Measurements from ENCODE around the gene RPS6KL1. TPM values are rescaled to one million over a fixed set of nuclear protein-coding genes. Genes with fewer than 3 reads are reported as not detected.
A peak's percentile ranks its signal among the peaks of the same experiment; 100 is the strongest.

RPS6KL1 gene
- total RNA-seq, 1 experiment from 2014 or later: 4.2 TPM

DNA sequence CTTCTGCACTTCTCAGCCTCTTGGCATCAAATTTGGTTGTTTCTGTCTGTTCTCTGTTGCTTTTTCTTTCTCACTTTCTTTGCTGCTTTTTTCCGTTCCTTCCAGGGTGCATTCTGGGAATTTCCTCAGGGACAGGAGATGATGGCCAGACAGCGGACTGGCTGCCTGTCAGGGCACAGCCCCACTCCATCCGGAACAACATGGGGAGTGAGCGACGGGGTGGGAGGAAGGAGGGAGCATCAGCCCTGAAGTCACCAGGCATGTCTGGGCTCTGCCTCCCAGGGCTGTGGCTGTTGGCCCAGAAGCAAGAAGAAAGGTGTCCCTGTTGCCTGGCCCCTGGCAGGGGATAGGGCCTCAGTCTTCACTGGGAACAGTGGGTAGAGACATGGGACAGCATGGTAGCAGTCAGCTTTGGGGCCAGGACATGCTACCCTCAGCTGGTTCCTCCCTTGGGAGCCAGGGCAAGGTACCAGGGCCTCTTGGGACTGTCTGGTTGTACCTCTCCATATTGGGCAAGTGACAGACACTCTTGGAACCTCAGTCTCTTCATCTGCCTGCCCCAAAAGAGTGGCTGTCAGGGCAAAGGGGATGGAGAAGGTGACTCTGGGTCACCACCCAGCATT, 23.7 kb upstream of the RPS6KL1 start:
- POLR2A ChIA-PET (ENCODE audit: unreplicated experiment): no interaction called here
- no TSS peak for BruUV-seq (replicated peaks)
- CTCF ChIA-PET: interaction anchor here (0.6 to 1.5 kb wide), 6 partner anchors 9 to 142 kb away, joined by 3 to 6 read pairs (median 4); partner anchors contain the start of gene PGF
- no peaks in the 10 kb centered on the region for H4K20me1 ChIP-seq (ENCODE audit: insufficient read depth)
- peaks cover 15% of the 10 kb centered on the region; the same call in 1 of the 2 replicates for H3F3A ChIP-seq (ENCODE audit: insufficient read depth, low read depth)
- H3K4me2 ChIP-seq: peak overlapping the region; percentile 66
- DNase-seq: no peak
- no peaks in the 10 kb centered on the region for H3K27me3 ChIP-seq (ENCODE audit: insufficient read depth, low read depth)
- H3K9me3 ChIP-seq (ENCODE audit: insufficient read depth, low read depth): no peaks in the 10 kb centered on the region
- no peak overlapping the region for H3K4me3 ChIP-seq
- H3K9me2 ChIP-seq (ENCODE audit: insufficient read depth): no peaks in the 10 kb centered on the region
- peaks cover 9% of the 10 kb centered on the region; the same call in 1 of the 2 replicates for H3K4me1 ChIP-seq (replicated peaks; ENCODE audit: insufficient read depth)
- peak overlapping the region; percentile 49 for H2AFZ ChIP-seq
- no peak overlapping the region for H3K27ac ChIP-seq
- intact Hi-C loops (cut with micrococcal nuclease; ENCODE audit: unreplicated experiment): loop anchor here (1.0 to 10.0 kb wide), 8 partner anchors 32 to 358 kb away; partner anchors contain the start of gene EIF2B2
- no peaks in the 10 kb centered on the region for H3K36me3 ChIP-seq (ENCODE audit: low read depth)
- H3K79me2 ChIP-seq (ENCODE audit: low read depth): no peaks in the 10 kb centered on the region
- TF ChIP-seq EZH2 (IDR thresholded peaks at IDR 0.05; ENCODE audit: low read depth): no peak
- TF ChIP-seq, protein P1, sequence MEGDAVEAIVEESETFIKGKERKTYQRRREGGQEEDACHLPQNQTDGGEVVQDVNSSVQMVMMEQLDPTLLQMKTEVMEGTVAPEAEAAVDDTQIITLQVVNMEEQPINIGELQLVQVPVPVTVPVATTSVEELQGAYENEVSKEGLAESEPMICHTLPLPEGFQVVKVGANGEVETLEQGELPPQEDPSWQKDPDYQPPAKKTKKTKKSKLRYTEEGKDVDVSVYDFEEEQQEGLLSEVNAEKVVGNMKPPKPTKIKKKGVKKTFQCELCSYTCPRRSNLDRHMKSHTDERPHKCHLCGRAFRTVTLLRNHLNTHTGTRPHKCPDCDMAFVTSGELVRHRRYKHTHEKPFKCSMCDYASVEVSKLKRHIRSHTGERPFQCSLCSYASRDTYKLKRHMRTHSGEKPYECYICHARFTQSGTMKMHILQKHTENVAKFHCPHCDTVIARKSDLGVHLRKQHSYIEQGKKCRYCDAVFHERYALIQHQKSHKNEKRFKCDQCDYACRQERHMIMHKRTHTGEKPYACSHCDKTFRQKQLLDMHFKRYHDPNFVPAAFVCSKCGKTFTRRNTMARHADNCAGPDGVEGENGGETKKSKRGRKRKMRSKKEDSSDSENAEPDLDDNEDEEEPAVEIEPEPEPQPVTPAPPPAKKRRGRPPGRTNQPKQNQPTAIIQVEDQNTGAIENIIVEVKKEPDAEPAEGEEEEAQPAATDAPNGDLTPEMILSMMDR (conservative IDR thresholded peaks at IDR 0.05): peak; percentile 66

DNA sequence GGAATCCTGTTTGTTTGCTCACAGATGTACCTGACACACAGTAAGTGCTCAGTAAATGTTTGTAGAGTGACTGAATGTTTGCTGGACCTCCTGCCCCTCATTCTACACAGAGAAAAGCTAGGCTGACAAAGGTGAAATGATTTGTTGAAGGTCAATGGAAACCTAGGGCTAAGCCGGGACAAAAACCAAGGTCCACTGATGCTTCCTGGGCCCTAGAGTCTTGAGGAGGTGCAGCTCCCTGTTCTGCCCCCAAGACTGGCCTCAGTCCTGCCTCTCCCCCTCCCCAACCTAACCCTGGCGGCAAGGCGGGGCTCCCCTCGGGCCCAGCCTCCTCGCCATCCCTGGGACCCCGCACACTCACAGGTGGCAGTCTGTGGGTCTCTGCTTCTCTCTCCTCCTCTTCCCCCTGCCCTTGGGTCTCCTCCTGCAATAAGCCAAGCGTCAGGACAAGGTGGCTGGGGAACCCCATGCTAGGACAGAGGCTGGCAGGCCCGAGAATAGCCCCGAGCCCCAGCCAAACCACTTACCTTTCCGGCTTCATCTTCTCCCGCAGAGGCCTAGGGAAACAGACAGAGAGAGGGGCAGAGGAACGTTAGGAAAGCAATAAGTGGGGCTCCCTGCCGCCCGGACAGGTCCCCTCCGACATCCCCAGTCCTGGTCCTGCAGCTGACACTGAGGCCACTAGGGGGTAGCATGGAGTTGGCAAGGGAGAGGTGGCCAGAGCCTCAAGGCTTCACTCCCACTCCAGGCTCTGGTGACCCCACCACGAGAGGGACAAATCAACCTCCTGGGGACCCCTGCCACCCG, 23.0 kb upstream of the RPS6KL1 start:
- Histone ChIP-seq H3K27ac (no peak overlapping the region), H3K4me2 (peak overlapping the region; percentile 66)
- POLR2A ChIA-PET (ENCODE audit: unreplicated experiment): interaction anchor here (0.7 kb wide), 1 partner anchor 84 kb away, joined by 3 read pairs; no protein-coding TSS in a partner anchor

More for the DNA sequence above, 23.0 kb upstream of the RPS6KL1 start:
- TF ChIP-seq, protein P1 (conservative IDR thresholded peaks at IDR 0.05): peak; percentile 99
- TF ChIP-seq EZH2 (IDR thresholded peaks at IDR 0.05; ENCODE audit: low read depth): no peak
- Histone ChIP-seq H3K4me1 (replicated peaks; ENCODE audit: insufficient read depth) (peaks cover 9% of the 10 kb centered on the region; the same call in 1 of the 2 replicates), H3K27me3 (ENCODE audit: insufficient read depth, low read depth) (no peaks in the 10 kb centered on the region), H3K9me3 (ENCODE audit: insufficient read depth, low read depth) (no peaks in the 10 kb centered on the region), H3K4me3 (no peak overlapping the region), H2AFZ (peak overlapping the region; percentile 49), H4K20me1 (ENCODE audit: insufficient read depth) (no peaks in the 10 kb centered on the region), H3K9me2 (ENCODE audit: insufficient read depth) (no peaks in the 10 kb centered on the region), H3K36me3 (ENCODE audit: low read depth) (no peaks in the 10 kb centered on the region), H3K79me2 (ENCODE audit: low read depth) (no peaks in the 10 kb centered on the region), H3F3A (ENCODE audit: insufficient read depth, low read depth) (peaks cover 15% of the 10 kb centered on the region; the same call in 1 of the 2 replicates)
- CTCF ChIA-PET: interaction anchor here (0.6 to 1.5 kb wide), 12 partner anchors 15 to 180 kb away, joined by 3 to 6 read pairs (median 4); partner anchors contain the start of genes EIF2B2 and RPS6KL1
- BruUV-seq (replicated peaks): no TSS peak
- DNase-seq: peak; percentile 73 to 91
- intact Hi-C loops (cut with micrococcal nuclease; ENCODE audit: unreplicated experiment): loop anchor here (1.0 to 10.0 kb wide), 8 partner anchors 32 to 359 kb away; partner anchors contain the start of gene EIF2B2

Measured in PC-9 (cell line).